HG03442 (cell line): ENCODE data around the gene CAB39L.

Experiments used
- ATAC-seq: cut with Tn5 transposase; IDR thresholded peaks from one replicate; pipeline ENCODE4 v1.9.1; 2021; ENCODE audit warnings: mild to moderate bottlenecking, moderate library complexity; ENCODE audit not compliant: unreplicated experiment

CAB39L gene

DNA sequence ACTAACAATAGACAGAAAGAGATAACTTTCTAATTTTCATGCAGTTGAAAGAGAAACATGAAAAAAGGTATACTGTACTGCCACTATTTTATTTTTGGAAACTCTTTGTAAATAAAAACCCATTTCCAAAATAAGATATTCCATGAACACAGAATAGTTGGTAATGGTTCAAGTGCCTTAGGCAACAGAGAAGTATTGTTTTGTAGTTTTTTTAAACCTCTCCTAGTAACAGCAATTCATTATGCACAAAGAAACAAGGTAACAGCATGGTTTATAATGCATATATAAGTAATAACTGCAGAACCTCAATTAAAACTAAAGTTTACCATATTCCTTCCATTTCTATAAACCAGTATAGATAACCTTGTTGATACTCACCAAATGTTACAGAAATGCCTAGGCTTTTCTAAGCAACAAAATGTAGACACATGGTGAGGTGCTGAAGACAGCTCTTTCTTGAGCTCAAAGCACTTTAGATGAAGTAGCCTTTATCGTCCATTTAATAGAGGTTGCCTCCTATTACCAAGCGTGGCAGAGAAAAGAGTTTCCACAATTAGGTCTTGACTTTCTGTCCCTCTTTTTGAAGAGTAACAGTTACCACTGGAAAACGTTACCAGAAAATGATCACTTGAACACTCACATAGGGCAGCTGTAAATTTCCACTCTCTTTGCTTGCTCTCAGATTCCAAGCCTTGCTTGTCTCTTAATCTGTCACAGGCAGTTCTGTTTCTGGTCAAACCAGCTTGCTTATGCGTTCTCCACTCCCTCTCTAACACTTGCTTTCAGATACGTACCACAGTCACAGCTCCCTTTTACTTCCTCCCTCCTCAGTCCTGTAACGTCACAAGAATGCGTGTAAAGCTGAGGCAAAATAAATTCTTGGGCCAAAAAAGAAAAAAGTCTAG is 42.9 kb downstream of the CAB39L start:
- ATAC-seq: no peak

- ATAC-seq: no peak
These were observed 43.9 kb downstream of the CAB39L start for GRCh38 chr13:49399801-49400472.

- ATAC-seq: no peak
These were observed 47.9 kb downstream of the CAB39L start for GRCh38 chr13:49395878-49396380.

DNA sequence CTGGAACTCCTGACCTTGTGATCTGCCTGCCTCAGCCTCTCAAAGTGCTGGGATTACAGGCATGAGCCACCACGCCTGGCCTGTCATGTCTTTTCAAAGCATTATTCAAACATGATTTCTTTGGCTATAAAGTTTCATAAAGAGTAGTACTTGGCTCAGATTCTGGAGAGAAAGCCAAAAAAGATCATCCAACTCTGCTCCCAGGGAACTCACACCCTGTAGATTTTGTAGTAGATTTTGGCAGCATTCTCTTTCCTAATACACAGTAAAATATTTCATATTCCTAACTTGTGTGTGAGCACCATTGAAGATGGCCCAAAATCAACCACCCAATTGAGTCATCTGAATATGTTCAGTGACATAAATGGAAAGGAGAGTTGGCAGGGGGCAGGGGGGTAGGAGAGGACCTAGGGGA is 48.4 kb downstream of the CAB39L start:
- no peak for ATAC-seq

DNA sequence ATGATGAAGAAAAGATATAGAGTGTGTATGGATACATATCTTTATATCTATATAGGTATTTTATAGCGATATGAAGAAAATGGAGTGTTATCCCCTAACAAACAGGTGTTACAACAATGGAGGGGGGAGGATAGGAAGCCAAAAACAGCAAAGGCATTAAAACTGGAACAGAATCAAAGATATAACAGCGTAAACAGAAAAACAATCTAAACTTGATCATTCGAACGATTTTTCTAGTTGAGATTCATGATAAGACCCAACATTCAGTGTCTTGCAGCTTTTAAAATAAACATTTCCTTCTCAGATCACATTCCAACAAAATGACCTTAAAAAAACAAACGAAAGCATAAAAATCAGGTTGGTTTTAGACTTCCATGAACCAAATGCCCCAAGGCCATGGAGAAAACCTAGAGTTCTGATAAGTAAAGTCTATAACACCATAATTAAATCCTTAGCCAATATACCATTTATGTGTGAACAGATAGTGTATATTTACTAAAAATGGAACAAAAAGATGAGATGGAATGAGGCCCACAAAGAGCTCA is 55.7 kb downstream of the CAB39L start:
- ATAC-seq: no peak

DNA sequence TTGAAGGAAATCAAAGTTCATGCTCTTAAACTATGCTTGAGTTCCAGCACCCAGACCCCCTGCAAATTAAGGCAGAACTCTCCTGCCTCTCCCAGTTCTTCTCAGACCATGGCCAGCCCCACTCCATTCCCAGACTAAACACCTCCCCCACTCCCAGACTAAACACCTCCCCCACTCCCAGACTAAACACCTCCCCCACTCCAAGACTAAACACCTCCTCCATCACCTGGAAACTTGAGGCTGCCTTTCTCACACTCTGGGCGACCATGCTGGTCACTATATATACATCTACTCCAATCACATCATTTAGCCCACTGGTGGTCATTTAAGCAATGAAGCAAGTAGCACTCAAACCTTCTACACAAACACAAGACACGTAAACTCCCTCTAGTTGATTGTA is 57.2 kb downstream of the CAB39L start:
- no peak for ATAC-seq

GRCh38 chr13:49376121-49376520 is 67.7 kb downstream of the CAB39L start:
- ATAC-seq: no peak

DNA sequence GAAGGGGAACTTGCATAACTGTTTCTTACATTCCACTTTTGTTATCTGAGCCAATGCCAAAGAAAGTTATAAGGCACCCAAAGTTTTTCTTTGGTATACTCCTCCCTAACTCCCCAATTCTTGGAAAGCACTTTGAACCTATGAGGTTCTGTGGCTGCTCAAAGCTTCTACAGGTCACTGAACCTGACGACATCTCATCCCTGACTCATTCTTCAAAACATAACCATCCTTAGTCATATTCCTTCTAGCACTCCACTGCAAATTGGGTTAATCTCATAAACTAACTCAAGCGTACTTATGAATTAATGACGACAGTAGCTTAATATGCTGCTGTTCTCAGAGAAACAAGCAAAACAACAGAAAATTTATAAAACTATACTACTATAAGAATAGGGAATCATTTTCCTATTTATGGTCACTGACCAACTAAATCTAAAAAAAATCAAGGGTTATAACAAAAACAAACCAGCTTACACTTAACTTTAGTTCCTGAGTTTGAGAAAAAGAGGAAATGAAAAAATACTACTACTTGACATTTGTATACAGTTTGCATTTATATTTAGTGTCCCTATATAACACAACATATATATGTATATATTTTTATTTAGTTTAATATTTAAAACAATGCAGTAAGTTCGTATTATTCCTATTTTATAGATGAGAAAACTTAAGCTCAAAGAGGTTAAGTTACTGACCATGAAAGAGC is 69.1 kb downstream of the CAB39L start:
- no peak for ATAC-seq

- ATAC-seq: no peak
These were observed 70.1 kb downstream of the CAB39L start for GRCh38 chr13:49373716-49374115.

- no peak for ATAC-seq
These were observed 71.8 kb downstream of the CAB39L start for GRCh38 chr13:49371943-49372613.

DNA sequence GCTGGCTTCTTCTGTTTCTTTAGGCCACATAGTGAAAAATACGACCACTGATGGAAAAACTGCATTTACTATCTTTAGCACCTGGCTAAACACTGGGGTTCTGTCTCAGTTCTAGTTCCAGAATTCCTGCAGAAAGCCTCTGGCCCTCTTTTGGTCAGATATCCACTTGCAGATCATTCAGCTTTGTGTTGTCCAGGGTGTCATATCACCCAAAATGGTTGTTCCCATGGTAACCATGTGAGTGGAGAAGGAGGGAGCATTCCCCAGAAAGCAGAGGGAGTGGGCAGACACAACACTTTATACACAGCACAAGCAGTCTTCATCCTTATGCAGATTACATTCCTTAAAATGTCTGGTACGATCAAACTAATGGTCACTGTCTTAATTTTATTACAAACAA is 73.5 kb downstream of the CAB39L start:
- no peak for ATAC-seq

- no peak for ATAC-seq
These were observed 74.0 kb downstream of the CAB39L start for GRCh38 chr13:49369866-49370265.

GRCh38 chr13:49368688-49369087 is 75.2 kb downstream of the CAB39L start:
- no peak for ATAC-seq

GRCh38 chr13:49367640-49368422 is 76.0 kb downstream of the CAB39L start:
- no peak for ATAC-seq

- ATAC-seq: no peak
These were observed 77.0 kb downstream of the CAB39L start for GRCh38 chr13:49366841-49367240.

DNA sequence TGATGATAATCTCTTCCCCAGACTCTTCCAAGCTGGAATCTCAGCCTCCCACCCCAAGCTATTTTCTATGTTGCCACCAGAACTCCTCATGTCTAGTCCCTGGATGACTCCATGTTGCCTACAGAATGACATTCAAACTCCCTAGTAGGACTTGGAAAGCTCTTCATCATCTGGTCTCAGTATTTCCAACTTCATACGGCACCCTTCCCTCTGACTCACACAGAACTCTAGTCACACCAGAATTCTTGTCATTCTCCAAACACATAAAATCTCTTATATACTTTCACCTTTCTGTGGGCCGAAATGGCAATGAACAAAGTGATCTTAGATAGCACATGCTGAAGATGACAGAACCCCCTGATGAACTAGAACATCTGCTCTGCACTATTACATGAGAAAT is 86.2 kb downstream of the CAB39L start:
- no peak for ATAC-seq

DNA sequence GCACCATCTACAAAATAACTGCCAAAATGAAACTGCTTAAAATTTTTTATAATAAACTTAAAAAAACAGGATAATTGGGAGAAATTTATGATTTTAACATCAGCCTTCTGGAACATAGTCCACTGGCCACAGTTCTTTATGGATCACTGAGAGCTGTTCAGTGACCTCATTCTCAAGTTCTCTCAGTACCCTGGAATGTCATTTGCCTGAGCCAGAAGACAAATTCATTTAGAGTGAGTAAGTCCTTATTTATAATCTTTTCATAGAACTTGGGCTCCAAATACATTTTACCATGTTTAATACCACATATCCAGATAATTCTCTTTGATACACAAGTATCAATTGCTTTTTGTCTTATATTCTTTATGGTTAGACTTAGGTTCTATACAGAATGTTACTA is 87.6 kb downstream of the CAB39L start:
- no peak for ATAC-seq

DNA sequence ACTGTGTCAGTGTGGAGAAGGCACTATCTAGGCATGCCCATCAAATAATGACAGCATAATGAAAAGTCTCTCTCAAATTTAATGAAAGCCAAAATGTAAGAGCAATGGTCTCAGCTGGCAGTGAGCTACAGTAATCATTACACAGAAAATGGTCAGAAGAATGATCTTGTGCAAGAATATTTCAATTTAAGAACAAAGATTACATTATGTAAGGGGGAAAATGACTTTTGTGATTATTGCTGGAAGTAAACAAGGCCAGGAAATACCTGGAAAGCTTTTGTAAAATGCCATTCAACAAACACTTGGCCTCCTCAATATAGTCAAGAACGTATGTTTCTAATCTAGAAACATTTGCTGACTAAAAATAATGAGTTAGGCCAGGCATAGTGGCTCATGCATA is 89.1 kb downstream of the CAB39L start:
- ATAC-seq: no peak

DNA sequence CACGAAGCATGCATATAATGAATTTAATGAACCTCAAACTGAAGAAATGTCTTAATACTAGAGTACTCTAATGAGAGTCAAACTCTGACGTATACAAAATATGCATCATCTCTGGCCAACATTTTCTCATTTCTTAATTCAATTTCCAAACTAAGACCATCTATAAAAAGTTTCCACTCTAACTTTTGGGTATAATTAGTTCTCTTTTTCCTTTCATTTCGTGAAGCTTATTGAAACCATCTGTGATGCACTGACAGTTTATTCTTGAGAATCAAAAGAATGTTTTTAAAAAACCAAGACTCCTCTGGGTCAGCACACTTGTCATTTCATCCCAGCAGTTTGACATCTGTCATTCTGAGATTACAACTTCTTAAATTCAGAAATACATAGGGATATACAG is 90.0 kb downstream of the CAB39L start:
- no peak for ATAC-seq

DNA sequence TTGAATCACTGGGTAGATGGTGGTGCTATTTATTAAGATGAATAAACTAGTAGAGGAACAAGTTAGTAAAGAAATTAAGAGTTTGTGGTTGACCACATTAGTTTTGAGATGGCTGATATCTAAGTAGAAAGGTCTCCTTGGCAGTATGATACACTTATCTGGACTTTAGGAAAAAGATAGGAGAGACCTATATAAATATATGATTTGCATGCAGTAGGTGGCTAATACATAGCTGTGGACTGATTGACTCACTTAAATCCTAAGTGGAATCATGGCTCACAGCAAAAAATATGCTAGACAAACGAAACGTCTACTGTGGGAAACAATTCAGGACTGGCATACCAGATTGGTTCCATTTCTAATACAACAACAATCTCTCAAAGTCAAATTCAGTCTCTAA is 92.0 kb downstream of the CAB39L start:
- no peak for ATAC-seq
